Brain microvascular endothelial cell (primary cell): ENCODE data around the gene BEST3.
A peak's percentile ranks its signal among the peaks of the same experiment; 100 is the strongest.
"Not testable (repeated sequence)": the region's sequence is repeated elsewhere in the genome, so short reads cannot be mapped to it uniquely, and the experiment has no call there.

Experiments
- DNase-seq: peaks from one replicate; pipeline ENCODE4 v3.0.0-alpha.2; 2020
- H3K27ac ChIP-seq: fragments of 250-450 bp; sonication (Bioruptor Pico); 2 replicates; pipeline ENCODE4 v1.5.1; 2020; ENCODE audit warnings: mild to moderate bottlenecking, moderate library complexity
- H3K27me3 ChIP-seq: fragments of 250-450 bp; sonication (Bioruptor Pico); replicated peaks from 2 replicates; pipeline ENCODE4 v1.5.1; 2020; ENCODE audit warnings: mild to moderate bottlenecking
- H3K36me3 ChIP-seq: fragments of 250-450 bp; sonication (Bioruptor Pico); replicated peaks from 2 replicates; pipeline ENCODE4 v1.5.1; 2020; ENCODE audit warnings: mild to moderate bottlenecking
- H3K4me3 ChIP-seq: 2 replicates; pipeline ENCODE4 v1.5.1; 2011; ENCODE audit warnings: low read depth, mild to moderate bottlenecking, control low read depth, low read length, moderate library complexity
- CTCF ChIP-seq: IDR thresholded peaks from 2 replicates; pipeline ENCODE4 v1.5.1; 2011; ENCODE audit warnings: low read depth, mild to moderate bottlenecking, moderate library complexity, low read length, control low read depth, inconsistent platforms; ENCODE audit errors: missing control alignments
- in situ Hi-C: cut with HindIII; loops from 2 replicates; pipeline ENCODE4 v1.10.0; 2017; ENCODE audit warnings: low sequenced_read_pairs, low pct_ligation_motif_present

Gene BEST3

GRCh38 chr12:69672195-69672594 lies 26.9 kb downstream of the BEST3 start:
- no peak for DNase-seq
- in situ Hi-C loops = no loop called here
- Histone ChIP-seq H3K4me3 (no peak overlapping the region), H3K27ac (no peak overlapping the region), H3K27me3 (no peaks in the 10 kb centered on the region), H3K36me3 (no peaks in the 10 kb centered on the region)
- TF ChIP-seq CTCF = no peak

GRCh38 chr12:69671597-69671996 lies 27.5 kb downstream of the BEST3 start:
- H3K27me3 ChIP-seq = no peaks in the 10 kb centered on the region
- H3K4me3 ChIP-seq = no peak overlapping the region
- in situ Hi-C loops = no loop called here
- no peaks in the 10 kb centered on the region for H3K36me3 ChIP-seq
- no peak for DNase-seq
- H3K27ac ChIP-seq = no peak overlapping the region
- no peak for TF ChIP-seq CTCF

- no peak for DNase-seq
- TF ChIP-seq CTCF = no peak
- in situ Hi-C loops = no loop called here
- no peak overlapping the region for H3K4me3 ChIP-seq
- H3K27me3 ChIP-seq = no peaks in the 10 kb centered on the region
- no peak overlapping the region for H3K27ac ChIP-seq
- no peaks in the 10 kb centered on the region for H3K36me3 ChIP-seq
Observed at GRCh38 chr12:69666798-69667197, 32.3 kb downstream of the BEST3 start.

GRCh38 chr12:69664930-69665377 lies 34.1 kb downstream of the BEST3 start:
- H3K27me3 ChIP-seq, H3K27ac ChIP-seq, in situ Hi-C loops, H3K4me3 ChIP-seq, H3K36me3 ChIP-seq: not testable (repeated sequence)
- DNase-seq = peak; percentile 61
- TF ChIP-seq CTCF = peak; percentile 61

GRCh38 chr12:69663726-69664125 lies 35.4 kb downstream of the BEST3 start:
- no peak overlapping the region for H3K4me3 ChIP-seq
- H3K27me3 ChIP-seq = no peaks in the 10 kb centered on the region
- no peak overlapping the region for H3K27ac ChIP-seq
- in situ Hi-C loops = no loop called here
- H3K36me3 ChIP-seq = no peaks in the 10 kb centered on the region
- TF ChIP-seq CTCF = no peak
- no peak for DNase-seq

GRCh38 chr12:69662764-69663163 lies 36.3 kb downstream of the BEST3 start:
- Histone ChIP-seq H3K4me3 (no peak overlapping the region), H3K27ac (no peak overlapping the region), H3K27me3 (no peaks in the 10 kb centered on the region), H3K36me3 (no peaks in the 10 kb centered on the region)
- no peak for TF ChIP-seq CTCF
- in situ Hi-C loops = no loop called here
- no peak for DNase-seq
